ENCODE results near the gene FARP1. TPM values are rescaled to one million over a fixed set of nuclear protein-coding genes. Genes with fewer than 3 reads are reported as not detected.

Gene FARP1
- polyA plus RNA-seq, 2 of the 4 experiments (the other 2 are of a cell fraction), result 9.4 to 13.0 TPM

GRCh38 chr13:98173431-98174152 is 30.7 kb downstream of the FARP1 start:
- DNase-seq (ENCODE audit: low read depth in 1 of 2, low spot score in 1 of 2) (peak in 1 of 2 experiments; percentile 46), FAIRE-seq (no peak), ATAC-seq (peak; percentile 34 to 70; a peak in 5 of 6 replicates)
- H3K27ac ChIP-seq, result peak overlapping the region; percentile 1 to 73; a peak in 5 of 6 replicates
- WGBS (ENCODE audit: missing lambda C conversion rate), result 55% methylated on average over 9 of the region's 9 CpGs
- H3K9me3 ChIP-seq, result no peaks in the 10 kb centered on the region
- no peak overlapping the region for H3K4me3 ChIP-seq
- H3K4me1 ChIP-seq, result peaks cover 23% of the 10 kb centered on the region
- H3K4me2 ChIP-seq, result peak overlapping the region; percentile 65
- ChIA-PET CTCF (interaction anchor here (1.0 to 2.0 kb wide), 2 partner anchors 318 to 325 kb away, joined by 4 read pairs; no protein-coding TSS in a partner anchor), POLR2A (no interaction called here)
- TF ChIP-seq MAZ (IDR thresholded peaks at IDR 0.05; ENCODE audit: borderline replicate concordance, low read depth, low read length) (no peak), CHD2 (IDR thresholded peaks at IDR 0.05; ENCODE audit: low read length, partially characterized antibody) (no peak), BHLHE40 (IDR thresholded peaks at IDR 0.05; ENCODE audit: low read depth, low read length) (no peak), BCL3 (IDR thresholded peaks at IDR 0.05) (no peak), PHF8 (IDR thresholded peaks at IDR 0.05; ENCODE audit: borderline replicate concordance, low read depth) (no peak), SMC3 (IDR thresholded peaks at IDR 0.05) (no peak), POLR2AphosphoS2 (conservative IDR thresholded peaks at IDR 0.05; ENCODE audit: low read length) (no peak), FOSL2 (IDR thresholded peaks at IDR 0.05) (no peak), FOSL2 (CRISPR knock-in tag; IDR thresholded peaks at IDR 0.05) (no peak), HOXA7 (CRISPR knock-in tag; IDR thresholded peaks at IDR 0.05) (no peak)
- TF ChIP-seq, protein P1, sequence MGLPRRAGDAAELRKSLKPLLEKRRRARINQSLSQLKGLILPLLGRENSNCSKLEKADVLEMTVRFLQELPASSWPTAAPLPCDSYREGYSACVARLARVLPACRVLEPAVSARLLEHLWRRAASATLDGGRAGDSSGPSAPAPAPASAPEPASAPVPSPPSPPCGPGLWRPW (IDR thresholded peaks at IDR 0.05), result no peak

GRCh38 chr13:98174307-98174706 is 31.4 kb downstream of the FARP1 start:
- no peak for TF ChIP-seq KDM1A (IDR thresholded peaks at IDR 0.05; ENCODE audit: low read depth)
- TF ChIP-seq BCL3 (IDR thresholded peaks at IDR 0.05), result no peak
- TF ChIP-seq RCOR1 (IDR thresholded peaks at IDR 0.05; ENCODE audit: low read depth, low read length), result no peak
- TF ChIP-seq RARB (CRISPR knock-in tag; IDR thresholded peaks at IDR 0.05), result no peak
- no peak for TF ChIP-seq KDM5A (IDR thresholded peaks at IDR 0.05)
- TF ChIP-seq MAZ (IDR thresholded peaks at IDR 0.05; ENCODE audit: borderline replicate concordance, low read depth, low read length), result no peak
- no peak for TF ChIP-seq HOXB13 (CRISPR knock-in tag; IDR thresholded peaks at IDR 0.05; ENCODE audit: low read depth)
- no peak overlapping the region; the same call in 2 of the 3 replicates for H3K4me2 ChIP-seq
- WGBS (ENCODE audit: missing lambda C conversion rate), result 92% methylated on average over 7 of the region's 7 CpGs
- H3K9me3 ChIP-seq, result no peaks in the 10 kb centered on the region
- no peak for DNase-seq (ENCODE audit: low read depth in 1 of 2, low spot score in 1 of 2)
- H3K4me3 ChIP-seq, result no peak overlapping the region
- no peak for ATAC-seq
- CTCF ChIA-PET, result interaction anchor here (2.0 kb wide), 1 partner anchor 326 kb away, joined by 4 read pairs; no protein-coding TSS in a partner anchor
- peaks cover 23% of the 10 kb centered on the region for H3K4me1 ChIP-seq
- no peak for FAIRE-seq
- peak overlapping the region; percentile 11 to 73; a peak in 2 of 6 replicates for H3K27ac ChIP-seq
- POLR2A ChIA-PET, result no interaction called here

DNA sequence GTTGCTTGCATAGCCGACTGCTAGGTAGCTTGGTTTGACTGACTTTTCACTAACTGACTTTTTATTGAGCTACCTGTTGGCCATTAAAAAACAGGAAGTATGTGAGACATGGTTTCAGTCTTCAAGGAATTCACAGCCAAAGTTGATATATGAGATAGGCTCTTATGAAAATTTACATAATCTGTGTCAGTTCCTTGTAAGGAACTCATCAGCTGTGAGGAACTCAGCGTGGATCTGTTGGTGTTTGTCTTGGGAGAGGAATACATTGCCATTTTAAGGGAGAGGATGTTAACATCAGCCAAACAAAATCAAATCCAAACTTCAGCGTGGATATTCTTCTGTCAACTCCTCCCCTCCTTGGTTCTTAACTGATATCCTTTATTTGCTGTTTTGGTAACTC is 32.1 kb downstream of the FARP1 start:
- ChIA-PET POLR2A (no interaction called here), CTCF (interaction anchor here (0.6 to 2.0 kb wide), 2 partner anchors 132 to 326 kb away, joined by 3 to 4 read pairs; no protein-coding TSS in a partner anchor)
- no peak overlapping the region for H3K4me2 ChIP-seq
- H3K27ac ChIP-seq, result no peak overlapping the region
- DNase-seq (ENCODE audit: low read depth in 1 of 2, low spot score in 1 of 2), result no peak
- 73% methylated on average over 3 of the region's 3 CpGs for WGBS (ENCODE audit: missing lambda C conversion rate)
- no peaks in the 10 kb centered on the region for H3K9me3 ChIP-seq
- FAIRE-seq, result no peak
- no peak for ATAC-seq
- TF ChIP-seq NPAS2 (CRISPR knock-in tag; IDR thresholded peaks at IDR 0.05; ENCODE audit: borderline replicate concordance) (no peak), CTCF (IDR thresholded peaks at IDR 0.05) (no peak), E2F6 (IDR thresholded peaks at IDR 0.05; ENCODE audit: borderline replicate concordance, low read depth) (no peak), POLR2AphosphoS2 (conservative IDR thresholded peaks at IDR 0.05; ENCODE audit: low read length) (no peak)
- TF ChIP-seq, protein P2, sequence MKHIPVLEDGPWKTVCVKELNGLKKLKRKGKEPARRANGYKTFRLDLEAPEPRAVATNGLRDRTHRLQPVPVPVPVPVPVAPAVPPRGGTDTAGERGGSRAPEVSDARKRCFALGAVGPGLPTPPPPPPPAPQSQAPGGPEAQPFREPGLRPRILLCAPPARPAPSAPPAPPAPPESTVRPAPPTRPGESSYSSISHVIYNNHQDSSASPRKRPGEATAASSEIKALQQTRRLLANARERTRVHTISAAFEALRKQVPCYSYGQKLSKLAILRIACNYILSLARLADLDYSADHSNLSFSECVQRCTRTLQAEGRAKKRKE (CRISPR knock-in tag; IDR thresholded peaks at IDR 0.05; ENCODE audit: low read depth), result no peak
- TF ChIP-seq, protein P3, sequence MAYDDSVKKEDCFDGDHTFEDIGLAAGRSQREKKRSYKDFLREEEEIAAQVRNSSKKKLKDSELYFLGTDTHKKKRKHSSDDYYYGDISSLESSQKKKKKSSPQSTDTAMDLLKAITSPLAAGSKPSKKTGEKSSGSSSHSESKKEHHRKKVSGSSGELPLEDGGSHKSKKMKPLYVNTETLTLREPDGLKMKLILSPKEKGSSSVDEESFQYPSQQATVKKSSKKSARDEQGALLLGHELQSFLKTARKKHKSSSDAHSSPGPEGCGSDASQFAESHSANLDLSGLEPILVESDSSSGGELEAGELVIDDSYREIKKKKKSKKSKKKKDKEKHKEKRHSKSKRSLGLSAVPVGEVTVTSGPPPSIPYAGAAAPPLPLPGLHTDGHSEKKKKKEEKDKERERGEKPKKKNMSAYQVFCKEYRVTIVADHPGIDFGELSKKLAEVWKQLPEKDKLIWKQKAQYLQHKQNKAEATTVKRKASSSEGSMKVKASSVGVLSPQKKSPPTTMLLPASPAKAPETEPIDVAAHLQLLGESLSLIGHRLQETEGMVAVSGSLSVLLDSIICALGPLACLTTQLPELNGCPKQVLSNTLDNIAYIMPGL (CRISPR knock-in tag; IDR thresholded peaks at IDR 0.05; ENCODE audit: borderline replicate concordance), result no peak
- H3K4me3 ChIP-seq, result no peak overlapping the region
- H3K4me1 ChIP-seq, result peaks cover 23% of the 10 kb centered on the region

All from A549 (cell line).